ENCODE results near the gene PDLIM1.

The PDLIM1 gene, protein sequence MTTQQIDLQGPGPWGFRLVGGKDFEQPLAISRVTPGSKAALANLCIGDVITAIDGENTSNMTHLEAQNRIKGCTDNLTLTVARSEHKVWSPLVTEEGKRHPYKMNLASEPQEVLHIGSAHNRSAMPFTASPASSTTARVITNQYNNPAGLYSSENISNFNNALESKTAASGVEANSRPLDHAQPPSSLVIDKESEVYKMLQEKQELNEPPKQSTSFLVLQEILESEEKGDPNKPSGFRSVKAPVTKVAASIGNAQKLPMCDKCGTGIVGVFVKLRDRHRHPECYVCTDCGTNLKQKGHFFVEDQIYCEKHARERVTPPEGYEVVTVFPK

GRCh38 chr10:95290461-95291364, at the start of gene PDLIM1:
PDLIM1 (minus strand) TSS chr10:95291003; CDS start chr10:95290915, 88 bp downstream.
- H3K4me3 ChIP-seq (replicated peaks; ENCODE audit: low read depth, low read length) = peak within 1 kb of the TSS; percentile 62
- TF ChIP-seq CTCF (IDR thresholded peaks at IDR 0.05; ENCODE audit: low read depth, low read length, missing control alignments) = no peak
- no peak for DNase-seq (ENCODE audit: extremely low read depth, low read depth)

- no peak for TF ChIP-seq CTCF (IDR thresholded peaks at IDR 0.05; ENCODE audit: low read depth, low read length, missing control alignments)
- H3K4me3 ChIP-seq (replicated peaks; ENCODE audit: low read depth, low read length) = no peak overlapping the region
- no peak for DNase-seq (ENCODE audit: extremely low read depth, low read depth)
Measured at GRCh38 chr10:95339863-95340262, 49.1 kb upstream of the PDLIM1 start.

DNA sequence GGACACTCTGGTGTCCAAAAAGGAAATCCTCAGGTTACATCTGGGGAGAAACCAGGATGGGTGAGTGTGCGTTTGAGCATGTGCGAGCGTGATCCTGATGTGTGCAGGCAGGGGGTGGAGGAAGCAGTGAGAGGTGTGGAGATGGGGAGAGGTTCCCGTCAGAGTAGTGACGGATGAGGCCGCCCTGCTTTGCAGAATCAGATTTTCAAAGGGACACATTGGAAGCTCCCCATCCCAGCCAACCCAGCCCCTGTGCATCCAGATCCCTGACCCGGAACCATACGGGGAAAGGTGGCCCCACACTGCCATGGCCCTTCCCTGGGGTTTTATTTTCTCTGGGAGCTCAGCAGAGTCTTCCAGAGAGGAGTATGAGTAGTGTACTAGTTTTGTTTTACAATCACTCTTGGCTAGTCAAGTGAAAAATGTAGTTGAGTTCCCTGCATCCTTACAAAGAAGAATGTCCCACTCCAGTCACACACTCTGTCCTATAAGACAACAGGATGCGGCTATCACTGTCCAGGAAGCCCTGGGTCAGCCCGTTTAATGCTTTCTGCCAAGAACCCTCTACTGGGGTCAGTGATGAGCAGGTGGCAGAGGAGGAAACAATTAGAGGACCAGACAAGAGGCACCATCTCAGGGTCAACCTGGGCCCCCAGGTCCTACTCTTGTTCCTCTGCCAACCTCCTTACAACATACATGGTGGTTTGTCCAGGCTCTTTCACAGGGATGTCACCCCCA, 46.8 kb upstream of the PDLIM1 start:
- no peak for DNase-seq (ENCODE audit: extremely low read depth, low read depth)
- TF ChIP-seq CTCF (IDR thresholded peaks at IDR 0.05; ENCODE audit: low read depth, low read length, missing control alignments) = no peak
- no peak overlapping the region for H3K4me3 ChIP-seq (replicated peaks; ENCODE audit: low read depth, low read length)

- H3K4me3 ChIP-seq (replicated peaks; ENCODE audit: low read depth, low read length) = no peak overlapping the region
- no peak for TF ChIP-seq CTCF (IDR thresholded peaks at IDR 0.05; ENCODE audit: low read depth, low read length, missing control alignments)
- no peak for DNase-seq (ENCODE audit: extremely low read depth, low read depth)
Measured at GRCh38 chr10:95336702-95337101, 45.9 kb upstream of the PDLIM1 start.

DNA sequence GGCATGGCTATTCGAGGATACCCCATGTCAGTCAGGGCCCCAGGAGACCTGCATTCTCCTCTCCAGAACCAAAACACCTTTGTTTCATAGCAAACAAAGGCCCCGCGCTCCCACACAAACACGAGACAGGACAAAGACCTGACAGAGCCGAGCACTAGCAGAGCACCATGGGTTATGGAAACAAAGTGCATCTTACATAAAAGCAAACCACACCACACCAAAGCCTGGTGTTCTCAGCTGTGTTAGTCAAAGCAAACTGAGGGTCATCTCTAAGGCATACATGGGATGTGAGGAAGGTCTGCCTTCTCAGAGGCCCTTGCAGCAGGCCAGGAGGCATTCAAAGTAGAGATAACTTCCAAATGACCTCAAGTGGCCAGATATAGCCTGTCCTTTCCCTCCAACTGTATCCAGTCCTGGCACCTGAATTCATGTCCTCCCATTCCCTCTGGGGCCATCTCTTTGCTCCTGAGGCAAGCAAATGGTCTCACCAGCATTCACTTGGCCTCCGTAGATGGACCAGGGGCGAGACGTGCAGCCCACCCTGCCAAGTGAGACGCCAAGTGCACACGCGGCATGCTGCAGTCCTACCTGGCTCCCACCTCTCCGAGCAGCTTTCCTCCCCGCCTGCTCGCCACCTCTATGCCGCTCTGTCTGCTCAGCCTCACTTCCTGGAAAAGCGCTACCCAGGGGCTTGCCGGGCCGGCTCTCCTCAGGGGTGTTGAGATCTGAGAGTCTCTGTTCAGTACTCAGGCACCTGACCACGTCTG, 45.3 kb upstream of the PDLIM1 start:
- TF ChIP-seq CTCF (IDR thresholded peaks at IDR 0.05; ENCODE audit: low read depth, low read length, missing control alignments) = no peak
- no peak for DNase-seq (ENCODE audit: extremely low read depth, low read depth)
- no peak overlapping the region for H3K4me3 ChIP-seq (replicated peaks; ENCODE audit: low read depth, low read length)

DNA sequence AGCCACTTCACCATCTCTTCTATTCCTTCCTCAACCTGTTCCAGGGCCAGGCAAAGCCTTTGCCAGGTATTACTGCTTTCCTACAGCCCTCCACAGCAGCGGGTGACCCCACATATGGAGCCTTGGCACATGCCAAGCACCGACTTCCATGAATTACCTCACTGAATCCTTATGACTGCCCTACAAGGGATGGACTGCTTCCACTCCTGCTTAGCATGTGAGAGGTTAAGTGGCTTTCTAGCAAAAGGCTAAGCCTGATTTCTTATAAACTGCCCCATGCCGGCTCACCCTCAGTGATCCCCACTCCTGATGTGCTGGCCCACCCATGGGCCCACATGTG, 44.0 kb upstream of the PDLIM1 start:
- H3K4me3 ChIP-seq (replicated peaks; ENCODE audit: low read depth, low read length) = no peak overlapping the region
- DNase-seq (ENCODE audit: extremely low read depth, low read depth) = no peak
- TF ChIP-seq CTCF (IDR thresholded peaks at IDR 0.05; ENCODE audit: low read depth, low read length, missing control alignments) = no peak

Data from HFF-Myc (cell line).